ENCODE measurements around the gene TBC1D14.

DNA sequence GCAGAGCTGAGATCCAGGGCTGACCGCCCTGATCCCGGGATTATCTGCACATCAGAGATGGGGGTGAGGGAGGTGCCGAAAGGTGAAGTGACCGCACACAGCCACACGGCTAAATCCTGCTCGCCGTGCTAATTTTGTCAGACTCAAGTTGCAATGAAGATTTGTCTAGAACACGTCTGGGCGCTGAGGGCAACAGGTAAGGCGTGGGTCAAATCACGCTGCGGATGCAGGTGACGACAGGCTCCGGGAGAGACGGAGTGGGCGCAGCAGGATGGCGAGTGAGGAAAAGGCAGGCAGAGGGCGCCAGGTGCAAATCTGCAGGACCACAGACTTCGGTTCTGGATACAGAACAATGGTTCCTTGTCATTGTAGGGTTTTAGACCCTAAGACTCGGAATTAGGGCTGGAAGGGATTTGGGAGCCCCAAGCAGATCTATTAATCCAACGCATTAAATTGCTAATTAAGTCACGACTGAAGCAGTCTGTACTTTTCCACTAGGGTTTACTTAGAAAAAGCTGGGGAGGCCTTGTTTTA, 1.9 kb upstream of the TBC1D14 start:
- TF ChIP-seq, protein P1, sequence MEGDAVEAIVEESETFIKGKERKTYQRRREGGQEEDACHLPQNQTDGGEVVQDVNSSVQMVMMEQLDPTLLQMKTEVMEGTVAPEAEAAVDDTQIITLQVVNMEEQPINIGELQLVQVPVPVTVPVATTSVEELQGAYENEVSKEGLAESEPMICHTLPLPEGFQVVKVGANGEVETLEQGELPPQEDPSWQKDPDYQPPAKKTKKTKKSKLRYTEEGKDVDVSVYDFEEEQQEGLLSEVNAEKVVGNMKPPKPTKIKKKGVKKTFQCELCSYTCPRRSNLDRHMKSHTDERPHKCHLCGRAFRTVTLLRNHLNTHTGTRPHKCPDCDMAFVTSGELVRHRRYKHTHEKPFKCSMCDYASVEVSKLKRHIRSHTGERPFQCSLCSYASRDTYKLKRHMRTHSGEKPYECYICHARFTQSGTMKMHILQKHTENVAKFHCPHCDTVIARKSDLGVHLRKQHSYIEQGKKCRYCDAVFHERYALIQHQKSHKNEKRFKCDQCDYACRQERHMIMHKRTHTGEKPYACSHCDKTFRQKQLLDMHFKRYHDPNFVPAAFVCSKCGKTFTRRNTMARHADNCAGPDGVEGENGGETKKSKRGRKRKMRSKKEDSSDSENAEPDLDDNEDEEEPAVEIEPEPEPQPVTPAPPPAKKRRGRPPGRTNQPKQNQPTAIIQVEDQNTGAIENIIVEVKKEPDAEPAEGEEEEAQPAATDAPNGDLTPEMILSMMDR (IDR thresholded peaks at IDR 0.05; ENCODE audit: low read depth, low read length), result peak; percentile 53
- no peak for TF ChIP-seq EZH2phosphoT487 (IDR thresholded peaks at IDR 0.05; ENCODE audit: low read depth)
